Upper lobe of right lung (tissue), 1 donor: ENCODE data around the gene KIF7. TPM values are rescaled to one million over a fixed set of nuclear protein-coding genes. Genes with fewer than 3 reads are reported as not detected.

Experiments
- ATAC-seq: fragments of 200-7000 bp; cut with Tn5 transposase; one replicate; pipeline ENCODE4 v1.9.1; 2020; ENCODE audit warnings: mild to moderate bottlenecking, moderate library complexity
- DNase-seq: peaks from one replicate; pipeline ENCODE4 v3.0.0-alpha.2; 2020
- H3K27ac ChIP-seq: fragments of 200-600 bp; one replicate; pipeline ENCODE4 v1.8.0; 2022
- H3K27me3 ChIP-seq: fragments of 200-600 bp; one replicate; pipeline ENCODE4 v1.8.0; 2022; ENCODE audit warnings: mild to moderate bottlenecking
- H3K36me3 ChIP-seq: fragments of 200-600 bp; one replicate; pipeline ENCODE4 v1.8.0; 2022
- H3K4me1 ChIP-seq: fragments of 200-600 bp; one replicate; pipeline ENCODE4 v1.8.0; 2022
- H3K4me3 ChIP-seq: fragments of 200-600 bp; one replicate; pipeline ENCODE4 v1.8.0; 2022; ENCODE audit warnings: mild to moderate bottlenecking
- H3K9me3 ChIP-seq: fragments of 200-600 bp; one replicate; pipeline ENCODE4 v1.8.0; 2022
- CTCF ChIP-seq: fragments of 200-600 bp; IDR thresholded peaks from one replicate; pipeline ENCODE4 v1.8.0; 2022; ENCODE audit warnings: antibody characterized with exemption
- intact Hi-C: fragments of 100-400 bp; cut with DNase I; formaldehyde crosslinking; loops from one replicate; pipeline ENCODE4 v1.11.0; 2022
- total RNA-seq: library from RNA; stranded (reverse); fragmentation: NEBNext Ultra II Directional; extraction: Animal tissue kit (Norgen Biotek cat#: 25700); gene quantifications from one replicate; pipeline ENCODE4 v1.2.1, GENCODE V29; 2021
- donor health status: DM: no; HTN: yes; CAD: no; lungs with severe emphysema.

Gene KIF7
- total RNA-seq, 1 donor from 2014 or later: 2.1 TPM

- TF ChIP-seq CTCF: no peak
- H3K9me3 ChIP-seq: no peaks in the 10 kb centered on the region
- DNase-seq (no peak), ATAC-seq (no peak)
- no peak overlapping the region for H3K27ac ChIP-seq
- no peaks in the 10 kb centered on the region for H3K27me3 ChIP-seq
- intact Hi-C loops: no loop called here
- H3K36me3 ChIP-seq: no peaks in the 10 kb centered on the region
- no peak overlapping the region for H3K4me3 ChIP-seq
- no peaks in the 10 kb centered on the region for H3K4me1 ChIP-seq
Observed at GRCh38 chr15:89632563-89633430, 22.5 kb downstream of the KIF7 start.

DNA sequence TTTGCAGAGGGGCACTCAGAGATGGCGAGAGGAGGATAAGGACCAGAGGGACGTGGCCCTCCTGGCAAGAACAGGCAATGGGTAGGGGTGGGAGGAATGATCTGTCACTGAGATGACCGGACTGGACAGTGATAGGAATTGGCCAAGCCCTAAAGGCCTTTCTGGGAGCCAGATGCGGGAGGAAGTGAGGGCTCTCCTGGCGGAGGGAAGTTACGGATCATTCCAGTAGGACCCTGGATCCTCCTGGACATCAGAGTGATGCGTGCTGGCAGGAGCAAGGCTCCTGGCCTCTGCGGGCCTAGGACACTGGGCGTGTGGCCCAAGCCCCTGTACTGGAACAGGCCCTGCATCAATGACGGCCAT is 23.4 kb downstream of the KIF7 start:
- ATAC-seq (no peak), DNase-seq (no peak)
- no peak for TF ChIP-seq CTCF
- Histone ChIP-seq H3K27me3 (no peaks in the 10 kb centered on the region), H3K9me3 (no peaks in the 10 kb centered on the region), H3K4me3 (no peak overlapping the region), H3K27ac (no peak overlapping the region), H3K4me1 (no peaks in the 10 kb centered on the region), H3K36me3 (no peaks in the 10 kb centered on the region)
- intact Hi-C loops: no loop called here

GRCh38 chr15:89630974-89631901 is 24.0 kb downstream of the KIF7 start:
- Histone ChIP-seq H3K4me1 (no peaks in the 10 kb centered on the region), H3K27me3 (no peaks in the 10 kb centered on the region), H3K9me3 (no peaks in the 10 kb centered on the region), H3K4me3 (no peak overlapping the region), H3K27ac (no peak overlapping the region), H3K36me3 (no peaks in the 10 kb centered on the region)
- TF ChIP-seq CTCF: no peak
- intact Hi-C loops: no loop called here
- DNase-seq (no peak), ATAC-seq (peak; percentile 8)

DNA sequence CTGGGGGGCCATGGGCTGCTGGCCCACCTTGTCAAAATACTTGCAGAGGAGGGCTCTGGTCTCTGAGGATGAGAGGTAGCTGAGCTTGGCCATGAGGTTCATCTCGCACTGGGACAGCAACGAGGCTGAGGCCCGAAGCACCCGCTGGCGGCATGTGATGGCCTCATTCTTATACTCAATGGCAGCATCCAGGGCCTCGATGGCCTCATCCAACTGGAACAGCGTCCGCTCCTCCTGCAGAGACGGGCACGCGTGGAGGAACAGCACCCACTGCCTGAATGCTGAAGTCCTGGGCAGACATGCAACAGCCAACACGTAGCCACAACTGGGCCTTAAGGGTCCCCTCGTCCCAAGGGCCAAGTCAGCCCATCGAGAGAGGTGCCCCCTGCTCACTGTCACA is 25.0 kb downstream of the KIF7 start:
- Histone ChIP-seq H3K4me1 (no peaks in the 10 kb centered on the region), H3K4me3 (no peak overlapping the region), H3K36me3 (no peaks in the 10 kb centered on the region), H3K9me3 (no peaks in the 10 kb centered on the region), H3K27me3 (no peaks in the 10 kb centered on the region), H3K27ac (no peak overlapping the region)
- DNase-seq (no peak), ATAC-seq (no peak)
- intact Hi-C loops: no loop called here
- TF ChIP-seq CTCF: no peak

GRCh38 chr15:89629829-89630228 is 25.4 kb downstream of the KIF7 start:
- intact Hi-C loops: no loop called here
- no peak for TF ChIP-seq CTCF
- Histone ChIP-seq H3K4me1 (no peaks in the 10 kb centered on the region), H3K9me3 (no peaks in the 10 kb centered on the region), H3K27ac (no peak overlapping the region), H3K36me3 (no peaks in the 10 kb centered on the region), H3K4me3 (no peak overlapping the region), H3K27me3 (no peaks in the 10 kb centered on the region)
- DNase-seq (no peak), ATAC-seq (no peak)
